IPS-15b (cell line): ENCODE data around the gene FCMR.

Experiments
- H3K27me3 ChIP-seq: one replicate; pipeline ENCODE4 v1.6.1; 2013; ENCODE audit warnings: low read length; ENCODE audit not compliant: control insufficient read depth, insufficient read depth
- H3K36me3 ChIP-seq: one replicate; pipeline ENCODE4 v1.6.1; 2013; ENCODE audit warnings: low read length; ENCODE audit not compliant: control insufficient read depth, insufficient read depth
- H3K4me1 ChIP-seq: one replicate; pipeline ENCODE4 v1.6.1; 2013; ENCODE audit warnings: mild to moderate bottlenecking, low read length; ENCODE audit not compliant: control insufficient read depth, insufficient read depth
- H3K4me3 ChIP-seq: one replicate; pipeline ENCODE4 v1.5.1; 2013; ENCODE audit warnings: low read depth, low read length
- H3K9ac ChIP-seq: one replicate; pipeline ENCODE4 v1.6.1; 2013; ENCODE audit warnings: low read depth, mild to moderate bottlenecking, low read length
- H3K9me3 ChIP-seq: one replicate; pipeline ENCODE4 v1.6.1; 2013; ENCODE audit warnings: mild to moderate bottlenecking, low read length; ENCODE audit not compliant: control insufficient read depth, insufficient read depth

FCMR gene

GRCh38 chr1:206958144-206958543 lies 36.4 kb upstream of the FCMR start:
- H3K4me3 ChIP-seq, result no peak overlapping the region
- no peaks in the 10 kb centered on the region for H3K27me3 ChIP-seq
- no peaks in the 10 kb centered on the region for H3K4me1 ChIP-seq
- H3K9ac ChIP-seq, result no peak overlapping the region
- H3K9me3 ChIP-seq, result no peaks in the 10 kb centered on the region
- H3K36me3 ChIP-seq, result no peaks in the 10 kb centered on the region

GRCh38 chr1:206957639-206958038 lies 35.9 kb upstream of the FCMR start:
- Histone ChIP-seq H3K9me3 (no peaks in the 10 kb centered on the region), H3K4me1 (no peaks in the 10 kb centered on the region), H3K4me3 (no peak overlapping the region), H3K27me3 (no peaks in the 10 kb centered on the region), H3K9ac (no peak overlapping the region), H3K36me3 (no peaks in the 10 kb centered on the region)

DNA sequence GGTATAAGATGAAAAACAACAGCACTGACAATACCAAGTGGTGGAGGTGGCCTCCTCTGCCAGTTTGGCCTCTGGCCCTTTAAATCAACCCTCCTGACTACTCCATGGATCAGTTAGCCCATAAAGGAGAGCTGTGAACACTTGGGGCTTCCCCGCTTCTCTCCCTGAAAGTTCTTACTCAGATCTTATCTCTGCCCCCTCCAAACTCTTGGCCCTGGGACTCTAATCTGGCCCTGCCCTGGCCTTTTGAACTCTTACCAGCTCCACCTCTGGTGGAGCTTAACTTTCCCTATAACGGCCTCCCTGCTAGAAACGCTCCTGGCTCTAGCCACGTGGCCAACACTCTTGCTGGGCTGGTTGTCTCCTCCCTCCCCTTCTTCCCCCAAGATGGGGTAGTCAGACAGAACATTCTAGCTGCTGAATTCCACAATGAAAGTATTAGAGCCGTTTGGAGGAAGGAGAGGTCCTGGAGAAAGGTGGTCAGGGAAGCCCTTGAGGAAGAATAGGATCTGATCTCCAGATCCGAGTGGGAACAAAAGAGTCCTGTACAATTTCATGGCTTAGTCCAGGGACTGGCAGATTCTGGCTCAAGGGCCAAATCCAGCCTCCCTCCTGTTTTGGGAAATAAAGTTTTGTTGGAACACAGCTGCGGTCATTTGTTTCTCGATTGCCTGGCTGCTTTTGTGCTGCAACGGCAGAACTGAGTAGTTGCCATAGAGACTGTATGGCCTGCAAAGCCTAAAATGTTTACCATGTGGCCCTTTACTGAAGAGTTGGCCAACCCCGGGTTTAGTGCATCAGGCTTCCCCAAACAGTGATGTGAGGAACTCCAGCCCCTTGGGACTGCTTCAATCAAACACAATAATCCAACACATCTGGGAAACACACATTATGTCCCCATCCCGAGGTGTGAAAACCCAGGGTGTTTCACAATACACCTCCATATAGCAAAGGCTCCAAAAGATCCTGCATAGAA lies 34.0 kb upstream of the FCMR start:
- Histone ChIP-seq H3K4me1 (no peaks in the 10 kb centered on the region), H3K27me3 (no peaks in the 10 kb centered on the region), H3K9me3 (no peaks in the 10 kb centered on the region), H3K9ac (no peak overlapping the region), H3K4me3 (no peak overlapping the region), H3K36me3 (no peaks in the 10 kb centered on the region)

GRCh38 chr1:206954459-206955342 lies 33.0 kb upstream of the FCMR start:
- H3K36me3 ChIP-seq, result no peaks in the 10 kb centered on the region
- no peak overlapping the region for H3K4me3 ChIP-seq
- no peaks in the 10 kb centered on the region for H3K4me1 ChIP-seq
- H3K27me3 ChIP-seq, result no peaks in the 10 kb centered on the region
- no peaks in the 10 kb centered on the region for H3K9me3 ChIP-seq
- H3K9ac ChIP-seq, result no peak overlapping the region

DNA sequence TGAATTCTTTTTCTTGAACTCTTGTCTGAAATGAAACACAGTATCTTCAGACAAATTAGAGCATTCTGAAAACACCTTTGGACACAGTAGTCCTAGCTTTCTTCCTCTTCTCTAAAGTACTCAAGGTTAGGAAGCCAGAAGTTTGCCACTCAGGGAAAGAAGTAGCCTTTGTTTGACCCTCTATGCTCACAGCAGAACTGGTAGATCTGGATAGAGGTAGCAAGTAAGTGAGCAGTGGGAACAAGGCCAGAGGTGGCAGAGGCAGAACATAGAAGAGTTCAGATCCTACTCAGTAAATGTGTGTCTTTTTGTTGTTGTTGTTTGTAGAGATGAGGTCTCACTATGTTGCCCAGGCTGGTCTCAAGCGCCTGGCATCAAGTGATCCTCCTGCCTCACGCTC lies 31.9 kb upstream of the FCMR start:
- Histone ChIP-seq H3K9me3 (no peaks in the 10 kb centered on the region), H3K4me1 (no peaks in the 10 kb centered on the region), H3K36me3 (no peaks in the 10 kb centered on the region), H3K27me3 (no peaks in the 10 kb centered on the region), H3K9ac (no peak overlapping the region), H3K4me3 (no peak overlapping the region)

DNA sequence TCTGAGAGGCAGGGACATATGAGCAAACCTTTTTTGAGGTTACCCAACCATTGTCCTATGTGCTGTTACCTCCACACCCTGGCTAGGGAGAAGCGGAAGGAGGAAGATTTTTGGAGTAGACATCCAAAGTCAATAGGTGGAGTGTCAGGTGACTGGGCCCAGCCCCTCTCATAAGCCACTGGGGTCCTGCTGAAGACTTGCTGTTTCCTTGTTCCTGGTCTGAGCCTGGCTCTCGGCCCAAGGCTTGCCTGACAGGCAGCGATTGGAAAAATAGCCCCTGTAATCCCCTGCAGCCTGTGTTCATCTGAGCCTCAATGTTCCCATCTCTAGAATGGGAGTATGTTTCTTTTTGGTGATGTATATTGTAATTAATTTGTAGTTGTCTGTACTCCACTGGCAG lies 31.4 kb upstream of the FCMR start:
- Histone ChIP-seq H3K4me1 (no peaks in the 10 kb centered on the region), H3K36me3 (no peaks in the 10 kb centered on the region), H3K9me3 (no peaks in the 10 kb centered on the region), H3K4me3 (no peak overlapping the region), H3K9ac (no peak overlapping the region), H3K27me3 (no peaks in the 10 kb centered on the region)

GRCh38 chr1:206952171-206952570 lies 30.4 kb upstream of the FCMR start:
- no peaks in the 10 kb centered on the region for H3K36me3 ChIP-seq
- H3K4me1 ChIP-seq, result no peaks in the 10 kb centered on the region
- H3K9me3 ChIP-seq, result no peaks in the 10 kb centered on the region
- no peak overlapping the region for H3K4me3 ChIP-seq
- H3K27me3 ChIP-seq, result no peaks in the 10 kb centered on the region
- H3K9ac ChIP-seq, result no peak overlapping the region

DNA sequence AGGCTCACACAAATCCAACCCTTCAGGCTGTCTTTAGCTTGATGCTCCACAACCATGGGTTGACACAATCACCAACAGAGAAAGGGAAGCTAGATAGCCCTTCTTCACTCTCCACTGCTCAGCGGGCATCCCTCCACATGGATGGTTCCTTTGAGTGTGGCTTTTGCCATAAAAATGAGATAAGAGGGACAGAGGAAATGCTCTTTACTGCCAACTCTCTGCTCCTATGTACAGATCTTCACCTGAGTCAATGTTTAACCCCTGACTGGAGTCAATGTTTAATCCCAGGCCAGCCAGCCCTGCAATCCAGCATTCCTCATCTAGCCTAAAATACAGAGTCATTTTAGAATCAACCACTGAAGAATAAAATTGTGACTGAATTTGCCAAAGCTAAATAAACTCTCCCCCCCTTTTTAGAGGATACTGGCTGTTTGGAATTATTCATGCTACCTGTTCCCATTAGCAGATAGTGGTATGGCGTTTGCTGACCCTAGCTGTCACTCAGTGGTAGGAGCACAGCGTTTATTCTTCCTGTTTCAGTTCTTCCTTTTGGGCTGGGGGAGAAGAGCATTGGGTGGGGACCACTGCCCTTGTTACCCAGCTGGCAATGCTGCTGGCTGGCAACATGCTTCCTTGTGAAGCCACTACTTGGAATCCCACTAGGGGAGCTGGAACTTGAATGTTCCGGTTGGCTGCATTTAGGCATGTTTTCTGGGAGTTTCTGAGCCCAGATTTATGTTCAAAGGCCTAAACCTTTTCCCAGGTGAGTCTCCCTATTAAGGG lies 29.8 kb upstream of the FCMR start:
- Histone ChIP-seq H3K9ac (no peak overlapping the region), H3K9me3 (no peaks in the 10 kb centered on the region), H3K36me3 (no peaks in the 10 kb centered on the region), H3K4me3 (no peak overlapping the region), H3K27me3 (no peaks in the 10 kb centered on the region), H3K4me1 (no peaks in the 10 kb centered on the region)

- H3K9me3 ChIP-seq, result no peaks in the 10 kb centered on the region
- no peaks in the 10 kb centered on the region for H3K36me3 ChIP-seq
- no peak overlapping the region for H3K4me3 ChIP-seq
- no peak overlapping the region for H3K9ac ChIP-seq
- no peaks in the 10 kb centered on the region for H3K27me3 ChIP-seq
- H3K4me1 ChIP-seq, result no peaks in the 10 kb centered on the region
Observed at GRCh38 chr1:206949641-206950040, 27.9 kb upstream of the FCMR start.

- Histone ChIP-seq H3K36me3 (no peaks in the 10 kb centered on the region), H3K9me3 (no peaks in the 10 kb centered on the region), H3K27me3 (no peaks in the 10 kb centered on the region), H3K9ac (no peak overlapping the region), H3K4me1 (no peaks in the 10 kb centered on the region), H3K4me3 (no peak overlapping the region)
Observed at GRCh38 chr1:206949208-206949607, 27.5 kb upstream of the FCMR start.

DNA sequence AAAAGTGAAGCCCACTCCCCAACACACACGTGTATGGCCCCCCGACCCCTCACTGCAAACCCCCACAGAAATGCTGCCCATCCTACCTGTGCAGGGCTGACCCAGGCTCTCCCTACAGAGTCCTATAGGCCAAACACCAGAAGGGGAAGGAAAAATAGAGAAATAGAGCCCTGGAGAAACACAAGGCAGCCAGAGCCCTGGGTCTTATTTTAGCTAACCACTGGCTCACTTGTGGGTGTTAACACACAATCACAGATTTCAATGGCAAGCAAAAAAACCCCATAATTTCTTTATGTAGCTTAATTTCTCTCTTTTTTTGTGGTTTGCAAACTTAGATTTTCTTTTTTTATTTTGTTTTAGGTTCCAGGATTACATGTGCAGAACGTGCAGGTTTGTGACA lies 25.5 kb upstream of the FCMR start:
- Histone ChIP-seq H3K36me3 (no peaks in the 10 kb centered on the region), H3K4me3 (no peak overlapping the region), H3K9ac (no peak overlapping the region), H3K27me3 (peaks cover 2% of the 10 kb centered on the region), H3K9me3 (no peaks in the 10 kb centered on the region), H3K4me1 (no peaks in the 10 kb centered on the region)
